Nephron progenitor cell (in vitro differentiated cells): ENCODE measurements around the gene MTCL1.

Experiments used
- DNase-seq: peaks from one replicate; pipeline ENCODE4 v3.0.0; 2021
- H3K27ac Mint-ChIP-seq: 2 replicates; pipeline ENCODE4 v1.8.0; 2021; ENCODE audit warnings: mild to moderate bottlenecking, moderate library complexity, mixed read lengths
- H3K27me3 Mint-ChIP-seq: 2 replicates; pipeline ENCODE4 v1.8.0; 2021; ENCODE audit warnings: mild to moderate bottlenecking, low read depth, mixed read lengths; ENCODE audit not compliant: poor library complexity
- H3K36me3 Mint-ChIP-seq: 2 replicates; pipeline ENCODE4 v1.8.0; 2021; ENCODE audit warnings: low read depth, mixed read lengths
- H3K4me1 Mint-ChIP-seq: 2 replicates; pipeline ENCODE4 v1.8.0; 2021; ENCODE audit warnings: mixed read lengths
- H3K4me3 Mint-ChIP-seq: 2 replicates; pipeline ENCODE4 v1.8.0; 2021; ENCODE audit warnings: mild to moderate bottlenecking, moderate library complexity, mixed read lengths
- H3K9me3 Mint-ChIP-seq: 2 replicates; pipeline ENCODE4 v1.8.0; 2021; ENCODE audit warnings: mild to moderate bottlenecking, moderate library complexity, mixed read lengths
- CTCF ChIP-seq: fragments of 200-600 bp; sonication (generic); IDR thresholded peaks from 2 replicates; pipeline ENCODE4 v1.5.0; 2021; ENCODE audit warnings: antibody characterized with exemption

Gene MTCL1

DNA sequence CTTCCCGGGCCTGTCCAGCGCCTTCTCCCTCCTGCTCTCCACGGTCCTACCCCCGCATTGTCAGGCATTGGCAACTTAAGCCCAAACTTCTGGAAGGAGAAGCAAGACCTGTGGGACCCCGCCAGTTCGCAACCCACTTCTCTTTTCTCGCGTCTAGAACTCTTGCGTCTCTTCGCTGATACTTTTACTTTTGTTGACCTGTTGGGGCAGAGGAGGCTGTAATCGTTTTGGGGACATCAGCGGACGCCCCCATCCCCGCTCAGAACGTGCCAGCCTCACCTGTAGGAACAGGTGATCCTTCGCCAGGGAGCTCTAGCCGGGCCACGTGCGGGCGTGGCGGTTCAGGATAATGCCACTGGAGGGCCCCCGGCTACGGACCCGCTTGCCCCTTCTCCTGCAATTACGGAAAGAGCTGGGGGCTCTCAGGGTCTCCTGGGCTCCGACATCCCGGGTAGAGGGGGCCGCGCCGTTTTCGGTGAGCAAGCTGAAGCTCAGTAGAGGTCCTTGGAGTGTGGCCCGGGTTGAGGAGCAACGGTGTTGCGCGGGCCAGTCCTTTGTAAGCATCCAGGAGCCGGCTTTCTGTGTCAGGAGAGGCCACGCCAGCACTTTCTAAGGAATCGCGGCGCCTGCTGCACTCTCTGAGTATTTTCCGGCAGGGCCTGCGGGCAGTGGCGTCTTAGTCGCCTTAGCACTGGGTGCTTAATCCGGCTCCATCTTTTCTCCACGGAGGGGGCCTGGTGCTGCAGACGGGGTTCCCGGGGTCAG is 1.6 kb downstream of the MTCL1 start:
- peaks cover 8% of the 10 kb centered on the region for H3K9me3 Mint-ChIP-seq
- peaks cover 39% of the 10 kb centered on the region for H3K27me3 Mint-ChIP-seq
- H3K4me1 Mint-ChIP-seq: peaks cover 48% of the 10 kb centered on the region
- peak; percentile 40 for TF ChIP-seq CTCF
- peak overlapping the region; percentile 99 for H3K4me3 Mint-ChIP-seq
- H3K27ac Mint-ChIP-seq: peak overlapping the region; percentile 77
- H3K36me3 Mint-ChIP-seq: peaks cover 5% of the 10 kb centered on the region
- DNase-seq: peak; percentile 64

DNA sequence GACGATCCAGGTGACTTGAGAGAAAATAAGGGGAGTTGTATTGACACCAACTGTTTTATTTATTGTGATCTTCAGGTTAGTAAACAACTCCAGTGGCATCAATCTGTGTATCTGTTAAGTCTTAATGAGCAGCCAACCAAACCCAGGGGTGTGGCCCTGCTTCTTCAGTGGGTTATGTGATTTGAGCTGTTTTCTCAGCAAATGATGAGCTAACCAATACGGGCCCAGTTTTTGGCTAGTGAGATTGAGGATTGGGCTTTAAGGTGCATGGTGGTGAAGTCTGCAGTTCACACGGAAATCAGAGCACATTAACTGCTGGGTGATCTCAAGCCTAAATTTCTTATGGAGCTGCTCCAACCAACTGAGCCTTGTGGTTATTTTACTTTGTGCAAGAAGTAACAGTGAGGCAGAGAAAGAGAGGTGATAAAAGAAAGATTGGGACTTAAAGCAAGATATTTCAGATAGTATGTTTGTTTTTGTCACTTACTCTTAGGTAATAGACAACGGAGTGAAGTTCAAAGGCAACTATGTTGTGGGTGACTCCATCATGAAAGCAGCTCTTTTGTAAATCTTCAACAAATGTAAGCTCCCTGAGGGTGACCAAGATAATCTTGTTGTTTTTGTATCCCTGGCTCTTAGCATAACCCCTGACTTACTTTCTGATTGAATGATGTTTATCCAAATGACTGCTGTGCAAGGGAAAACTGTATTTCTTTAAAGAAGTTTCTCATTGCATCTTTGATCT is 2.4 kb downstream of the MTCL1 start:
- Mint-ChIP-seq H3K27ac (no peak overlapping the region), H3K9me3 (peaks cover 12% of the 10 kb centered on the region), H3K36me3 (peaks cover 5% of the 10 kb centered on the region), H3K4me1 (peaks cover 45% of the 10 kb centered on the region), H3K27me3 (peaks cover 38% of the 10 kb centered on the region), H3K4me3 (peak overlapping the region; percentile 99)
- DNase-seq: no peak
- TF ChIP-seq CTCF: no peak

GRCh38 chr18:8708670-8709069 is 3.3 kb downstream of the MTCL1 start:
- Mint-ChIP-seq H3K27ac (no peak overlapping the region), H3K4me1 (peaks cover 37% of the 10 kb centered on the region)

GRCh38 chr18:8709248-8710059 is 4.1 kb downstream of the MTCL1 start:
- Mint-ChIP-seq H3K27me3 (peaks cover 28% of the 10 kb centered on the region), H3K27ac (no peak overlapping the region), H3K4me1 (peaks cover 35% of the 10 kb centered on the region), H3K4me3 (no peak overlapping the region), H3K9me3 (peaks cover 18% of the 10 kb centered on the region), H3K36me3 (peaks cover 11% of the 10 kb centered on the region)
- DNase-seq: no peak
- no peak for TF ChIP-seq CTCF

More at GRCh38 chr18:8708670-8709069, 3.3 kb downstream of the MTCL1 start:
- peak overlapping the region; percentile 16 for H3K4me3 Mint-ChIP-seq
- no peak for TF ChIP-seq CTCF
- peaks cover 12% of the 10 kb centered on the region for H3K9me3 Mint-ChIP-seq
- peaks cover 5% of the 10 kb centered on the region for H3K36me3 Mint-ChIP-seq
- no peak for DNase-seq
- peaks cover 33% of the 10 kb centered on the region for H3K27me3 Mint-ChIP-seq

- Mint-ChIP-seq H3K4me1 (peaks cover 30% of the 10 kb centered on the region), H3K4me3 (no peak overlapping the region)
Observed at GRCh38 chr18:8711736-8712135, 6.4 kb downstream of the MTCL1 start.

More at GRCh38 chr18:8711736-8712135, 6.4 kb downstream of the MTCL1 start:
- H3K27ac Mint-ChIP-seq: no peak overlapping the region
- peaks cover 19% of the 10 kb centered on the region for H3K36me3 Mint-ChIP-seq
- DNase-seq: no peak
- TF ChIP-seq CTCF: no peak
- peaks cover 23% of the 10 kb centered on the region for H3K27me3 Mint-ChIP-seq
- H3K9me3 Mint-ChIP-seq: peaks cover 23% of the 10 kb centered on the region
